HepG2 (cell line): ENCODE measurements around the gene SYT7. TPM values are rescaled to one million over a fixed set of nuclear protein-coding genes. Genes with fewer than 3 reads are reported as not detected.

Experiments used
- ATAC-seq: fragments of 200-7000 bp; cut with Tn5 transposase; 3 replicates; pipeline ENCODE4 v1.9.1; 2020; ENCODE audit warnings: mild to moderate bottlenecking, moderate library complexity
- BruUV-seq: library from RNA; stranded (reverse); fragments of 400-500 nt; replicated peaks from 2 replicates; lab custom pipeline; 2021; lab: Mats Ljungman, UMichigan
- CTCF ChIA-PET: fragments of 300-600 bp; formaldehyde crosslinking; extraction: SDS; loops from one replicate; lab custom pipeline; 2021; ENCODE audit warnings: low total read pairs, inconsistent platforms, low intra/inter-chr PET ratio; lab: Yijun Ruan, JAX
- POLR2A ChIA-PET: fragments of 350-600 bp; sonication (Branson Sonifier 250); formaldehyde crosslinking; loops from one replicate; lab custom pipeline; 2020; ENCODE audit warnings: antibody characterized with exemption, inconsistent platforms; lab: Yijun Ruan, JAX
- DNase-seq: peaks from one replicate; pipeline ENCODE4 v3.0.0-alpha.2; 2015; ENCODE audit warnings: low spot score
- FAIRE-seq: peaks from 3 replicates; lab custom pipeline; 2011; peaks lifted over from hg19 to GRCh38; lab: Jason Lieb, UNC
- H2AFZ ChIP-seq: one replicate; pipeline ENCODE4 v1.6.1; 2011; ENCODE audit warnings: low read length, inconsistent platforms
- H3K27ac ChIP-seq: fragments of 300-600 bp; 3 replicates; pipeline ENCODE4 v1.8.0; 2011; ENCODE audit warnings: mixed run types, mild to moderate bottlenecking, mixed read lengths, low read length, inconsistent platforms; ENCODE audit not compliant: insufficient read depth; ENCODE audit errors: extremely low read length
- H3K27me3 ChIP-seq, 2 experiments: fragments of 200-600 bp in 1 of 2; 2 replicates in 1 of 2; 3 replicates in 1 of 2; pipeline versions ENCODE4 v1.6.0 to v1.8.0; 2011; ENCODE audit warnings: low read length in 2 of 2, mild to moderate bottlenecking in 2 of 2, moderate library complexity in 2 of 2, inconsistent platforms in 1 of 2; ENCODE audit not compliant: insufficient read depth in 2 of 2, control insufficient read depth in 1 of 2
- H3K36me3 ChIP-seq, 2 experiments: fragments of 200-600 bp in 1 of 2; replicated peaks in 1 of 2; 2 replicates in 1 of 2; 3 replicates in 1 of 2; pipeline versions ENCODE4 v1.5.1 to v1.8.0; 2011; ENCODE audit warnings: low read length in 2 of 2, inconsistent platforms in 1 of 2; ENCODE audit not compliant: insufficient read depth in 2 of 2, control insufficient read depth in 1 of 2
- H3K4me1 ChIP-seq: 2 replicates; pipeline ENCODE4 v1.5.1; 2012; ENCODE audit warnings: low read length, inconsistent platforms; ENCODE audit not compliant: insufficient read depth
- H3K4me2 ChIP-seq: 2 replicates; pipeline ENCODE4 v1.6.0; 2011; ENCODE audit warnings: low read depth, low read length, inconsistent platforms
- H3K4me3 ChIP-seq, 3 experiments: fragments of 200-600 bp in 1 of 3; sonication (generic), shearing (Covaris generic) in 1 of 3; replicated peaks in 1 of 3; 2 replicates each; pipeline ENCODE4 v1.5.1; 2011 to 2016; ENCODE audit warnings: low read length in 3 of 3, inconsistent platforms in 2 of 3, low read depth in 2 of 3, mild to moderate bottlenecking in 2 of 3, control low read depth in 1 of 3, mixed read lengths in 1 of 3; ENCODE audit not compliant: insufficient read depth in 1 of 3
- H3K79me2 ChIP-seq: one replicate; pipeline ENCODE4 v1.6.1; 2011; ENCODE audit warnings: low read length, inconsistent platforms; ENCODE audit not compliant: insufficient read depth
- H3K9ac ChIP-seq: 2 replicates; pipeline ENCODE4 v1.6.0; 2011; ENCODE audit warnings: mild to moderate bottlenecking, low read depth, low read length, inconsistent platforms; ENCODE audit not compliant: insufficient read depth
- H3K9me3 ChIP-seq: 2 replicates; pipeline ENCODE4 v1.5.1; 2012; ENCODE audit warnings: mild to moderate bottlenecking, low read length
- H4K20me1 ChIP-seq: 2 replicates; pipeline ENCODE4 v1.6.0; 2011; ENCODE audit warnings: inconsistent platforms, mild to moderate bottlenecking, low read length, moderate library complexity; ENCODE audit not compliant: insufficient read depth
- FOXP4 ChIP-seq: sonication (generic); formaldehyde crosslinking; IDR thresholded peaks from 2 replicates; pipeline ENCODE4 v1.4.0; 2020; ENCODE audit warnings: missing genetic modification reagents
- HNRNPL ChIP-seq: fragments of 200-400 bp; formaldehyde crosslinking; IDR thresholded peaks from 2 replicates; pipeline ENCODE4 v1.6.1; 2017; ENCODE audit warnings: mild to moderate bottlenecking, low read depth, low read length
- KLF12 ChIP-seq: sonication (generic); formaldehyde crosslinking; IDR thresholded peaks from 2 replicates; pipeline ENCODE4 v1.4.0; 2020; ENCODE audit warnings: missing genetic modification reagents, borderline replicate concordance
- TOPORS ChIP-seq: sonication (generic); formaldehyde crosslinking; IDR thresholded peaks from 2 replicates; pipeline ENCODE4 v1.8.0; 2023; ENCODE audit warnings: mild to moderate bottlenecking, missing genetic modification reagents
- ZBTB4 ChIP-seq: sonication (generic); formaldehyde crosslinking; IDR thresholded peaks from 2 replicates; pipeline ENCODE4 v1.4.0; 2020; ENCODE audit warnings: missing genetic modification reagents, mild to moderate bottlenecking, borderline replicate concordance
- ZNF432 ChIP-seq: sonication (generic); formaldehyde crosslinking; IDR thresholded peaks from 2 replicates; pipeline ENCODE4 v1.5.0; 2020; ENCODE audit warnings: missing genetic modification reagents, mild to moderate bottlenecking, borderline replicate concordance
- ZNF484 ChIP-seq: sonication (generic); formaldehyde crosslinking; IDR thresholded peaks from 2 replicates; pipeline ENCODE4 v1.5.1; 2020; ENCODE audit warnings: mild to moderate bottlenecking, low read depth, missing genetic modification reagents, borderline replicate concordance
- WGBS: methylation state at CpG from one replicate; pipeline ENCODE4 v1.1.6; 2017; ENCODE audit warnings: low lambda C conversion rate; 5-methylcytosine and 5-hydroxymethylcytosine counted together
- in situ Hi-C: cut with HindIII; loops from 2 replicates; pipeline ENCODE4 v1.10.0; 2017; ENCODE audit warnings: low pct_unique_long_range_greater_than_20kb; ENCODE audit not compliant: extremely low pct_ligation_motif_present
- intact Hi-C: fragments of 100-400 bp; cut with micrococcal nuclease; formaldehyde crosslinking; loops from one replicate; pipeline ENCODE4 v1.10.0; 2022; ENCODE audit not compliant: unreplicated experiment
- polyA plus RNA-seq, 8 experiments: library from polyadenylated mRNA; depleted of rRNA in 3 of 8; stranded (reverse) in 7 of 8; unstranded in 1 of 8; fragments of >200 nt; fragmentation: Illumina TruSeq in 4 of 8; extraction: Trizol in 4 of 8; gene quantifications; 2 replicates each; pipeline versions ENCODE4 v1.2.1 to v1.2.3, GENCODE V29; 2011 to 2016; ENCODE audit warnings: low read depth in 4 of 8, missing spikeins in 1 of 8, mixed read lengths in 1 of 8; ENCODE audit not compliant: insufficient read depth in 1 of 8
- total RNA-seq, 5 experiments: library from RNA; depleted of rRNA; stranded (reverse); fragments of >200 nt; fragmentation: Illumina TruSeq; extraction: Trizol; gene quantifications; 2 replicates each; pipeline ENCODE4 v1.2.3, GENCODE V29; 2016; ENCODE audit warnings: low read depth in 1 of 5

The SYT7 gene
- total and polyA plus RNA-seq, 2 of the 13 experiments (the other 11 are each of a cell fraction or from before 2014, with no cell fraction given), result 1.4 to 4.4 TPM

- TF ChIP-seq ZNF432 (no peak), TOPORS (CRISPR knock-in tag) (no peak), ZBTB4 (CRISPR knock-in tag) (no peak)
Observed at GRCh38 chr11:61577383-61578118, 3.3 kb downstream of the SYT7 start (continued).

GRCh38 chr11:61575886-61576861 is 4.7 kb downstream of the SYT7 start:
- in situ Hi-C loops (no loop called here), intact Hi-C loops (no loop called here)
- H3K4me1 ChIP-seq, result peaks cover 40% of the 10 kb centered on the region
- H4K20me1 ChIP-seq, result no peaks in the 10 kb centered on the region
- no peak for DNase-seq
- H3K36me3 ChIP-seq, result no peaks in the 10 kb centered on the region
- H3K4me2 ChIP-seq, result no peak overlapping the region
- no peak overlapping the region for H2AFZ ChIP-seq
- ChIA-PET POLR2A (interaction anchor here (1.4 kb wide), 1 partner anchor 9 kb away, joined by 4 read pairs; no protein-coding TSS in a partner anchor), CTCF (no interaction called here)
- no peak for ATAC-seq
- H3K4me3 ChIP-seq, result no peak overlapping the region
- H3K79me2 ChIP-seq, result no peaks in the 10 kb centered on the region
- no TSS peak for BruUV-seq
- peaks cover 5 to 18% of the 10 kb centered on the region in 2 experiments; a peak in 3 of 5 replicates for H3K27me3 ChIP-seq
- no peak for FAIRE-seq
- WGBS, result 45% methylated on average over 10 of the region's 20 CpGs
- no peaks in the 10 kb centered on the region for H3K9me3 ChIP-seq
- no peak overlapping the region for H3K27ac ChIP-seq
- H3K9ac ChIP-seq, result no peak overlapping the region
- TF ChIP-seq FOXP4 (CRISPR knock-in tag) (no peak), ZNF484 (CRISPR knock-in tag) (no peak), KLF12 (CRISPR knock-in tag) (no peak), HNRNPL (0 out of 2 replicates have a peak, but pooled peaks have one; percentile 44)
